ENCODE measurements around the gene PSMA5. TPM values are rescaled to one million over a fixed set of nuclear protein-coding genes. Genes with fewer than 3 reads are reported as not detected.
A peak's percentile ranks its signal among the peaks of the same experiment; 100 is the strongest.

PSMA5 gene
- total and polyA plus RNA-seq, 2 of the 13 experiments (the other 11 are each of a cell fraction or from before 2014, with no cell fraction given), result 140 to 169 TPM

- TF ChIP-seq AHDC1 (CRISPR knock-in tag; IDR thresholded peaks at IDR 0.05; ENCODE audit: borderline replicate concordance) (0 out of 2 replicates have a peak, but pooled peaks have one; percentile 16), MXI1 (IDR thresholded peaks at IDR 0.05; ENCODE audit: borderline replicate concordance, low read depth, low read length) (peak; percentile 89; the same call in 1 of the 3 replicates), SP2 (CRISPR knock-in tag; IDR thresholded peaks at IDR 0.05) (peak; percentile 89), TOPORS (CRISPR knock-in tag; IDR thresholded peaks at IDR 0.05) (no peak), DNMT1 (CRISPR knock-in tag; IDR thresholded peaks at IDR 0.05) (no peak; the same call in 1 of the 2 replicates), HINFP (CRISPR knock-in tag; IDR thresholded peaks at IDR 0.05; ENCODE audit: low read depth) (peak; percentile 5; the same call in 1 of the 2 replicates), ZBTB3 (CRISPR knock-in tag; IDR thresholded peaks at IDR 0.05; ENCODE audit: borderline replicate concordance, low read depth) (peak; percentile 32; the same call in 1 of the 2 replicates), HMGA1 (CRISPR knock-in tag; conservative IDR thresholded peaks at IDR 0.05) (no peak), GABPA (IDR thresholded peaks at IDR 0.05; ENCODE audit: low read depth, low read length) (peak; percentile 76), GABPA (CRISPR knock-in tag; IDR thresholded peaks at IDR 0.05; ENCODE audit: low read depth) (peak; percentile 91), ZNF746 (CRISPR knock-in tag; IDR thresholded peaks at IDR 0.05) (no peak), ZNF326 (CRISPR knock-in tag; IDR thresholded peaks at IDR 0.05; ENCODE audit: borderline replicate concordance) (no peak), SALL1 (CRISPR knock-in tag; IDR thresholded peaks at IDR 0.05) (peak; percentile 79), ZNF432 (CRISPR knock-in tag; IDR thresholded peaks at IDR 0.05; ENCODE audit: borderline replicate concordance) (no peak), ZNF607 (CRISPR knock-in tag; IDR thresholded peaks at IDR 0.05; ENCODE audit: borderline replicate concordance) (peak; percentile 63; the same call in 1 of the 2 replicates), IRF2 (CRISPR knock-in tag; IDR thresholded peaks at IDR 0.05) (peak; percentile 68), ISX (CRISPR knock-in tag; conservative IDR thresholded peaks at IDR 0.05) (no peak), ZNF317 (CRISPR knock-in tag; IDR thresholded peaks at IDR 0.05) (peak; percentile 65; the same call in 1 of the 2 replicates), MED1 (CRISPR knock-in tag; IDR thresholded peaks at IDR 0.05) (peak; percentile 61)
- TF ChIP-seq, protein P1, sequence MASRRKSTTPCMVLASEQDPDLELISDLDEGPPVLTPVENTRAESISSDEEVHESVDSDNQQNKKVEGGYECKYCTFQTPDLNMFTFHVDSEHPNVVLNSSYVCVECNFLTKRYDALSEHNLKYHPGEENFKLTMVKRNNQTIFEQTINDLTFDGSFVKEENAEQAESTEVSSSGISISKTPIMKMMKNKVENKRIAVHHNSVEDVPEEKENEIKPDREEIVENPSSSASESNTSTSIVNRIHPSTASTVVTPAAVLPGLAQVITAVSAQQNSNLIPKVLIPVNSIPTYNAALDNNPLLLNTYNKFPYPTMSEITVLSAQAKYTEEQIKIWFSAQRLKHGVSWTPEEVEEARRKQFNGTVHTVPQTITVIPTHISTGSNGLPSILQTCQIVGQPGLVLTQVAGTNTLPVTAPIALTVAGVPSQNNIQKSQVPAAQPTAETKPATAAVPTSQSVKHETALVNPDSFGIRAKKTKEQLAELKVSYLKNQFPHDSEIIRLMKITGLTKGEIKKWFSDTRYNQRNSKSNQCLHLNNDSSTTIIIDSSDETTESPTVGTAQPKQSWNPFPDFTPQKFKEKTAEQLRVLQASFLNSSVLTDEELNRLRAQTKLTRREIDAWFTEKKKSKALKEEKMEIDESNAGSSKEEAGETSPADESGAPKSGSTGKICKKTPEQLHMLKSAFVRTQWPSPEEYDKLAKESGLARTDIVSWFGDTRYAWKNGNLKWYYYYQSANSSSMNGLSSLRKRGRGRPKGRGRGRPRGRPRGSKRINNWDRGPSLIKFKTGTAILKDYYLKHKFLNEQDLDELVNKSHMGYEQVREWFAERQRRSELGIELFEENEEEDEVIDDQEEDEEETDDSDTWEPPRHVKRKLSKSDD (CRISPR knock-in tag; IDR thresholded peaks at IDR 0.05; ENCODE audit: low read depth), result 0 out of 2 replicates have a peak, but pooled peaks have one; percentile 21
Observed at GRCh38 chr1:109426281-109427170, at the start of gene PSMA5 (continued).
